GM12878 (cell line): ENCODE measurements around the gene AK8. TPM values are rescaled to one million over a fixed set of nuclear protein-coding genes. Genes with fewer than 3 reads are reported as not detected.

Experiments used
- ATAC-seq: fragments of 200-7000 bp; cut with Tn5 transposase; 3 replicates; pipeline ENCODE4 v1.9.1; 2020; ENCODE audit warnings: mild to moderate bottlenecking, moderate library complexity
- BruUV-seq: library from RNA; stranded (reverse); fragments of 400-500 nt; replicated peaks from 2 replicates; lab custom pipeline; 2021; lab: Mats Ljungman, UMichigan
- CTCF ChIA-PET: fragments of 300-600 bp; sonication (Branson Sonifier 250); formaldehyde crosslinking; extraction: SDS; loops from one replicate; lab custom pipeline; 2021; ENCODE audit warnings: inconsistent platforms; lab: Yijun Ruan, JAX
- POLR2A ChIA-PET: fragments of 350-600 bp; formaldehyde crosslinking; extraction: SDS; loops from one replicate; lab custom pipeline; 2021; ENCODE audit warnings: inconsistent platforms; lab: Charles Lee
- RAD21 ChIA-PET: fragments of 300-600 bp; sonication (Branson Sonifier 250); formaldehyde crosslinking; loops from one replicate; lab custom pipeline; 2023; ENCODE audit warnings: antibody characterized with exemption; ENCODE audit not compliant: unreplicated experiment; lab: Charles Lee
- SMC1A ChIA-PET: fragments of 300-600 bp; sonication (Branson Sonifier 250); formaldehyde crosslinking; loops from one replicate; lab custom pipeline; 2023; ENCODE audit not compliant: unreplicated experiment, uncharacterized antibody; lab: Charles Lee
- DNase-seq: peaks from one replicate; pipeline ENCODE4 v3.0.0-alpha.2; 2011; ENCODE audit warnings: low read depth, low spot score
- FAIRE-seq: peaks from 3 replicates; lab custom pipeline; 2011; peaks lifted over from hg19 to GRCh38; lab: Jason Lieb, UNC
- H2AFZ ChIP-seq: 2 replicates; pipeline ENCODE4 v1.6.0; 2011; ENCODE audit warnings: low read depth, low read length, control low read depth; ENCODE audit not compliant: control insufficient read depth
- H3K27ac ChIP-seq: 2 replicates; pipeline ENCODE4 v1.5.1; 2011; ENCODE audit warnings: control low read depth; ENCODE audit not compliant: control insufficient read depth, insufficient read depth
- H3K27me3 ChIP-seq, 2 experiments: replicated peaks in 1 of 2; 2 replicates each; pipeline versions ENCODE4 v1.6.0 to v1.6.1; 2011; ENCODE audit warnings: low read length in 1 of 2; ENCODE audit not compliant: control insufficient read depth in 2 of 2, insufficient read depth in 2 of 2
- H3K36me3 ChIP-seq, 2 experiments: 2 replicates each; pipeline ENCODE4 v1.5.1; 2011; ENCODE audit warnings: low read length in 1 of 2; ENCODE audit not compliant: control insufficient read depth in 2 of 2, insufficient read depth in 2 of 2
- H3K4me1 ChIP-seq: 2 replicates; pipeline ENCODE4 v1.6.1; 2011; ENCODE audit warnings: mild to moderate bottlenecking, low read length, moderate library complexity, mixed read lengths; ENCODE audit not compliant: control insufficient read depth, insufficient read depth
- H3K4me2 ChIP-seq: 2 replicates; pipeline ENCODE4 v1.6.0; 2011; ENCODE audit warnings: control low read depth; ENCODE audit not compliant: control insufficient read depth, insufficient read depth
- H3K4me3 ChIP-seq: fragments of 200-600 bp; sonication (generic); 2 replicates; pipeline ENCODE4 v1.5.1; 2016
- H3K79me2 ChIP-seq: 2 replicates; pipeline ENCODE4 v1.6.0; 2011; ENCODE audit warnings: low read length; ENCODE audit not compliant: control insufficient read depth, insufficient read depth
- H3K9ac ChIP-seq: 2 replicates; pipeline ENCODE4 v1.8.0; 2011; ENCODE audit warnings: low read length, control low read depth, mixed read lengths; ENCODE audit not compliant: control insufficient read depth, insufficient read depth
- H3K9me3 ChIP-seq: replicated peaks from 3 replicates; pipeline ENCODE4 v1.5.1; 2011; ENCODE audit warnings: mild to moderate bottlenecking, low read length; ENCODE audit not compliant: control insufficient read depth, insufficient read depth
- H4K20me1 ChIP-seq: 2 replicates; pipeline ENCODE4 v1.6.0; 2011; ENCODE audit not compliant: control insufficient read depth, insufficient read depth
- ASH2L ChIP-seq: fragments of 300-600, 200-600 bp; sonication (generic); IDR thresholded peaks from 2 replicates; pipeline ENCODE4 v1.6.1; 2017; ENCODE audit warnings: low read depth, mild to moderate bottlenecking, borderline replicate concordance
- CBX3 ChIP-seq: fragments of 200-600 bp; sonication (generic); IDR thresholded peaks from 2 replicates; pipeline ENCODE4 v1.6.1; 2016; ENCODE audit warnings: low read depth, borderline replicate concordance
- CHD4 ChIP-seq: fragments of 200-600 bp; sonication (generic); IDR thresholded peaks from 2 replicates; pipeline ENCODE4 v1.6.1; 2016; ENCODE audit warnings: mild to moderate bottlenecking
- FOXM1 ChIP-seq: IDR thresholded peaks from 2 replicates; pipeline ENCODE4 v1.6.1; 2012; ENCODE audit warnings: low read depth, mild to moderate bottlenecking, inconsistent platforms, low read length, moderate library complexity
- JUND ChIP-seq: IDR thresholded peaks from 2 replicates; pipeline ENCODE4 v1.6.1; 2012; ENCODE audit warnings: low read depth, mild to moderate bottlenecking, low read length, improper control_type of control experiment, moderate library complexity
- MEF2A ChIP-seq: IDR thresholded peaks from 2 replicates; pipeline ENCODE4 v1.6.1; 2011; ENCODE audit warnings: low read depth, mild to moderate bottlenecking, low read length, moderate library complexity; ENCODE audit not compliant: insufficient read depth
- NR2C1 ChIP-seq: fragments of 450-650 bp; IDR thresholded peaks from 2 replicates; pipeline ENCODE4 v1.6.1; 2017; ENCODE audit warnings: antibody characterized with exemption, mild to moderate bottlenecking, moderate library complexity
- PKNOX1 ChIP-seq: fragments of 450-650 bp; IDR thresholded peaks from 2 replicates; pipeline ENCODE4 v1.6.1; 2016; ENCODE audit warnings: mild to moderate bottlenecking
- RAD51 ChIP-seq: fragments of 450-650 bp; IDR thresholded peaks from 2 replicates; pipeline ENCODE4 v1.6.1; 2016; ENCODE audit warnings: moderate library complexity, mild to moderate bottlenecking, inconsistent platforms
- SUZ12 ChIP-seq: fragments of 200-600 bp; sonication (generic); IDR thresholded peaks from one replicate; pipeline ENCODE4 v1.6.1; 2018; ENCODE audit warnings: antibody characterized with exemption, mild to moderate bottlenecking; ENCODE audit not compliant: unreplicated experiment
- ZBED1 ChIP-seq: IDR thresholded peaks from 2 replicates; pipeline ENCODE4 v1.6.1; 2016; ENCODE audit warnings: borderline replicate concordance
- WGBS: methylation state at CpG from one replicate; pipeline ENCODE4 v1.1.6; 2016; ENCODE audit warnings: low lambda C conversion rate; ENCODE audit not compliant: insufficient replicate concordance, insufficient coverage; ENCODE audit errors: missing lambda C conversion rate; 5-methylcytosine and 5-hydroxymethylcytosine counted together
- in situ Hi-C: fragments of 300-500 bp; cut with MboI; formaldehyde crosslinking; loops from 9 replicates; pipeline ENCODE4 v1.14.3; 2018; ENCODE audit warnings: mixed read lengths
- intact Hi-C: fragments of 100-400 bp; cut with micrococcal nuclease; formaldehyde crosslinking; loops from one replicate; pipeline ENCODE4 v1.14.2; 2022; ENCODE audit not compliant: unreplicated experiment
- polyA plus RNA-seq, 11 experiments: library from polyadenylated mRNA; depleted of rRNA in 4 of 11; unstranded in 6 of 11; stranded (reverse) in 5 of 11; fragments of >200 nt; fragmentation: Nextera tagmentation in 4 of 11; fragmentation: Illumina TruSeq in 1 of 11; extraction: Ambion mirVana in 4 of 11; extraction: Trizol in 1 of 11; gene quantifications; 1 replicate in 1 of 11; 2 replicates in 10 of 11; pipeline versions ENCODE4 v1.2.1 to v1.2.3, GENCODE V29; 2011 to 2016; ENCODE audit warnings: inconsistent platforms in 2 of 11, missing spikeins in 2 of 11, low read depth in 1 of 11
- total RNA-seq, 4 experiments: library from RNA; depleted of rRNA in 3 of 4; stranded (reverse); fragments of >200 nt in 3 of 4; fragmentation: Illumina TruSeq in 1 of 4; extraction: Trizol in 1 of 4; gene quantifications; 2 replicates each; pipeline versions ENCODE4 v1.2.1 to v1.2.3, GENCODE V29; 2013 to 2021

Gene AK8
- total and polyA plus RNA-seq, 10 of the 15 experiments (the other 5 are each of a cell fraction or from before 2014, with no cell fraction given): 0.03 to 0.12 (median 0.06) TPM; not detected in 5

GRCh38 chr9:132761602-132762001, 116.5 kb downstream of the AK8 start:
- ATAC-seq (no peak), DNase-seq (no peak), FAIRE-seq (no peak)
- ChIA-PET CTCF (no interaction called here), SMC1A (interaction anchor here (0.6 kb wide), 1 partner anchor 68 kb away, joined by 4 read pairs; no protein-coding TSS in a partner anchor), POLR2A (no interaction called here), RAD21 (no interaction called here)
- Histone ChIP-seq H3K79me2 (no peaks in the 10 kb centered on the region), H3K9ac (no peak overlapping the region), H3K27me3 (0 out of 4 replicates have a peak, but pooled peaks cover 0 to 2% of the 10 kb centered on the region in 2 experiments), H2AFZ (no peak overlapping the region), H3K36me3 (no peaks in the 10 kb centered on the region), H3K4me1 (no peaks in the 10 kb centered on the region), H3K27ac (no peak overlapping the region), H3K4me2 (no peak overlapping the region), H3K9me3 (no peaks in the 10 kb centered on the region), H3K4me3 (no peak overlapping the region), H4K20me1 (no peaks in the 10 kb centered on the region)
- BruUV-seq: no TSS peak
- intact Hi-C loops (no loop called here), in situ Hi-C loops (no loop called here)
- TF ChIP-seq PKNOX1: no peak
- no peak for TF ChIP-seq CHD4
- TF ChIP-seq FOXM1: no peak
- TF ChIP-seq JUND: no peak
- TF ChIP-seq ZBED1: no peak
- TF ChIP-seq RAD51: no peak
- no peak for TF ChIP-seq SUZ12
- TF ChIP-seq NR2C1: no peak
- TF ChIP-seq CBX3: no peak
- TF ChIP-seq MEF2A: no peak
- TF ChIP-seq ASH2L: no peak
- WGBS: 0% methylated on average over 1 of the region's 1 CpG
